Neuronal stem cell (in vitro differentiated cells): ENCODE results near the gene DHX8.
"Not testable (repeated sequence)": the region's sequence is repeated elsewhere in the genome, so short reads cannot be mapped to it uniquely, and the experiment has no call there.

Experiments used
- DNase-seq: peaks from one replicate; pipeline ENCODE4 v3.0.0-alpha.2; 2013; ENCODE audit warnings: low spot score
- H2AFZ ChIP-seq: one replicate; pipeline ENCODE4 v1.6.1; 2013; ENCODE audit warnings: mild to moderate bottlenecking, low read length, inconsistent platforms
- H2AK5ac ChIP-seq: 2 replicates; pipeline ENCODE4 v1.6.1; 2013; ENCODE audit warnings: low read depth, mild to moderate bottlenecking, inconsistent platforms, low read length, moderate library complexity, mixed read lengths
- H2BK120ac ChIP-seq: 2 replicates; pipeline ENCODE4 v1.6.1; 2013; ENCODE audit warnings: low read depth, mild to moderate bottlenecking, inconsistent platforms, low read length, moderate library complexity, mixed read lengths
- H2BK12ac ChIP-seq: one replicate; pipeline ENCODE4 v1.6.1; 2013; ENCODE audit warnings: low read length, inconsistent platforms
- H2BK15ac ChIP-seq: 2 replicates; pipeline ENCODE4 v1.6.1; 2013; ENCODE audit warnings: mild to moderate bottlenecking, low read length, inconsistent platforms, mixed read lengths
- H2BK5ac ChIP-seq: one replicate; pipeline ENCODE4 v1.6.1; 2013; ENCODE audit warnings: inconsistent platforms, mild to moderate bottlenecking, low read length, moderate library complexity
- H3K14ac ChIP-seq: one replicate; pipeline ENCODE4 v1.6.1; 2013; ENCODE audit warnings: low read length, inconsistent platforms
- H3K18ac ChIP-seq: 2 replicates; pipeline ENCODE4 v1.6.1; 2013; ENCODE audit warnings: low read length, inconsistent platforms
- H3K23ac ChIP-seq: 2 replicates; pipeline ENCODE4 v1.6.1; 2013; ENCODE audit warnings: low read depth, mild to moderate bottlenecking, mixed read lengths, low read length, inconsistent platforms; ENCODE audit not compliant: poor library complexity
- H3K27ac ChIP-seq: replicated peaks from 3 replicates; pipeline ENCODE4 v1.5.1; 2013; ENCODE audit warnings: low read length, inconsistent platforms
- H3K27me3 ChIP-seq, 3 experiments: 2 replicates each; pipeline ENCODE4 v1.6.1; 2013; ENCODE audit warnings: low read length in 3 of 3, mild to moderate bottlenecking in 2 of 3, inconsistent platforms in 1 of 3, low read depth in 1 of 3, mixed read lengths in 1 of 3, moderate library complexity in 1 of 3; ENCODE audit not compliant: control insufficient read depth in 3 of 3, insufficient read depth in 3 of 3
- H3K36me3 ChIP-seq, 2 donors: replicated peaks in 1 of 2; 2 replicates each; pipeline ENCODE4 v1.6.1; 2013; ENCODE audit warnings: low read length in 2 of 2; ENCODE audit not compliant: control insufficient read depth in 2 of 2, insufficient read depth in 2 of 2
- H3K4ac ChIP-seq: 2 replicates; pipeline ENCODE4 v1.6.1; 2013; ENCODE audit warnings: inconsistent platforms, mild to moderate bottlenecking, low read length, moderate library complexity
- H3K4me1 ChIP-seq, 2 donors: 1 replicate in 1 of 2; 2 replicates in 1 of 2; pipeline ENCODE4 v1.6.1; 2013; ENCODE audit warnings: low read length in 2 of 2, low read depth in 1 of 2; ENCODE audit not compliant: control insufficient read depth in 2 of 2, insufficient read depth in 1 of 2
- H3K4me2 ChIP-seq: one replicate; pipeline ENCODE4 v1.6.1; 2013; ENCODE audit warnings: mild to moderate bottlenecking, low read length, inconsistent platforms; ENCODE audit not compliant: insufficient read depth, poor library complexity, severe bottlenecking
- H3K4me3 ChIP-seq, 2 donors: 2 replicates each; pipeline ENCODE4 v1.5.1; 2013; ENCODE audit warnings: low read length in 2 of 2, mild to moderate bottlenecking in 2 of 2, inconsistent platforms in 1 of 2, moderate library complexity in 1 of 2
- H3K79me1 ChIP-seq: one replicate; pipeline ENCODE4 v1.6.1; 2013; ENCODE audit warnings: low read depth, mild to moderate bottlenecking, inconsistent platforms, low read length, moderate library complexity
- H3K9ac ChIP-seq: one replicate; pipeline ENCODE4 v1.6.1; 2013; ENCODE audit warnings: mild to moderate bottlenecking, low read depth, low read length, inconsistent platforms; ENCODE audit not compliant: poor library complexity
- H3K9me3 ChIP-seq, 2 donors: replicated peaks in 1 of 2; 2 replicates each; pipeline versions ENCODE3 to v1.6.1; 2013; ENCODE audit warnings: low read length in 2 of 2, mild to moderate bottlenecking in 2 of 2, inconsistent platforms in 1 of 2, low read depth in 1 of 2, mixed read lengths in 1 of 2, moderate library complexity in 1 of 2; ENCODE audit not compliant: control insufficient read depth in 2 of 2, insufficient read depth in 1 of 2
- H4K8ac ChIP-seq: one replicate; pipeline ENCODE4 v1.6.1; 2013; ENCODE audit warnings: low read depth, mild to moderate bottlenecking, inconsistent platforms, low read length, moderate library complexity
- H4K91ac ChIP-seq: one replicate; pipeline ENCODE4 v1.6.1; 2013; ENCODE audit warnings: low read length, low read depth, mild to moderate bottlenecking, inconsistent platforms; ENCODE audit not compliant: poor library complexity
- WGBS, 2 donors: extraction: QIAGEN DNeasy Blood & Tissue Kit; methylation state at CpG; one replicate each; pipeline ENCODE4 v1.1.7; 2013; ENCODE audit warnings: missing lambda C conversion rate in 2 of 2, mixed read lengths in 1 of 2; ENCODE audit not compliant: insufficient read length in 2 of 2, insufficient replicate concordance in 1 of 2; ENCODE audit errors: extremely low coverage in 2 of 2; 5-methylcytosine and 5-hydroxymethylcytosine counted together

DHX8 gene

DNA sequence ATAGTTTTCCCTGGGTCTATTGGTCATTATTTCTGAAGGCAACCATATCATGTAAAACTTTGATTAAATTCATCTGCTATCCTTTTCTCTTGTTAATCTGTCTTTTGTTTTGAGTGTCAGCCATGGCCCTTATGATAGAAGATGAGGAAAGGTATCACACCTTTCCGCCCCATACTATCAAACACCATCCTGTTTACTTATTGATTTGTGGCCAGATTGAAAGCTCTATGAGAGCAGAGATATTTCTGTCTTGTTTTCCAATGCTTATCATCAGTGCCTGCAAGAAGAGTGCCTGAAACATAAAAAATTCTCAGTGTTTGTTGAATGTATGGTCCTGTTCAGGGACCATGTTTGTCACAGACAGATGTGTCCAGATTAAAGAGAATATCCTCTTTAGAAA, 22.6 kb upstream of the DHX8 start:
- Histone ChIP-seq H2AK5ac (no peak overlapping the region), H3K23ac (no peak overlapping the region), H3K14ac (no peak overlapping the region), H2AFZ (no peak overlapping the region), H4K8ac (no peak overlapping the region), H3K27me3 (peaks cover 0 to 14% (median 0%) of the 10 kb centered on the region in 3 experiments), H3K9ac (no peak overlapping the region), H3K27ac (no peak overlapping the region), H3K9me3 (no peaks in the 10 kb centered on the region), H3K18ac (no peak overlapping the region), H3K4me1 (peaks cover 0 to 12% of the 10 kb centered on the region in 2 donors), H2BK120ac (no peak overlapping the region), H3K4me3 (no peak overlapping the region), H3K36me3 (no peaks in the 10 kb centered on the region), H4K91ac (no peak overlapping the region), H3K79me1 (no peaks in the 10 kb centered on the region), H2BK15ac (no peak overlapping the region), H3K4me2 (no peak overlapping the region), H2BK12ac (no peak overlapping the region), H3K4ac (no peak overlapping the region), H2BK5ac (no peak overlapping the region)
- no CpG with 5 or more reads among the region's 1 CpG for WGBS, 2 donors
- DNase-seq: no peak

- not testable (repeated sequence) for H3K18ac ChIP-seq, H3K27ac ChIP-seq, H2BK15ac ChIP-seq, H3K4ac ChIP-seq, H3K9me3 ChIP-seq, H2BK5ac ChIP-seq, H2AK5ac ChIP-seq, H3K79me1 ChIP-seq, H4K8ac ChIP-seq, H2BK12ac ChIP-seq, H3K4me1 ChIP-seq, DNase-seq, H3K4me3 ChIP-seq, H4K91ac ChIP-seq, H3K14ac ChIP-seq, H2AFZ ChIP-seq, H3K23ac ChIP-seq, H2BK120ac ChIP-seq, H3K9ac ChIP-seq, H3K36me3 ChIP-seq, H3K4me2 ChIP-seq
- peaks cover 0 to 10% (median 0%) of the 10 kb centered on the region in 3 experiments for H3K27me3 ChIP-seq
- WGBS, 2 donors: no CpG with 5 or more reads among the region's 4 CpGs
These were observed 21.2 kb upstream of the DHX8 start for GRCh38 chr17:43462569-43462968.

GRCh38 chr17:43463241-43463640, 20.5 kb upstream of the DHX8 start:
- H4K91ac ChIP-seq: no peak overlapping the region
- H2BK120ac ChIP-seq: no peak overlapping the region
- H3K4me2 ChIP-seq: no peak overlapping the region
- DNase-seq: no peak
- no peaks in the 10 kb centered on the region for H3K79me1 ChIP-seq
- H2BK12ac ChIP-seq: no peak overlapping the region
- H3K4me3 ChIP-seq: no peak overlapping the region
- no CpG with 5 or more reads among the region's 4 CpGs for WGBS, 2 donors
- no peak overlapping the region for H3K9ac ChIP-seq
- H3K27me3 ChIP-seq: peaks cover 0 to 8% (median 0%) of the 10 kb centered on the region in 3 experiments
- H3K27ac ChIP-seq: no peak overlapping the region
- H3K14ac ChIP-seq: no peak overlapping the region
- H2AK5ac ChIP-seq: no peak overlapping the region
- no peak overlapping the region for H3K4ac ChIP-seq
- peaks cover 0 to 4% of the 10 kb centered on the region in 2 donors for H3K4me1 ChIP-seq
- no peak overlapping the region for H3K23ac ChIP-seq
- no peak overlapping the region for H4K8ac ChIP-seq
- H3K9me3 ChIP-seq: no peaks in the 10 kb centered on the region
- H2BK5ac ChIP-seq: no peak overlapping the region
- H3K36me3 ChIP-seq: no peaks in the 10 kb centered on the region
- H2AFZ ChIP-seq: no peak overlapping the region
- H3K18ac ChIP-seq: no peak overlapping the region
- no peak overlapping the region for H2BK15ac ChIP-seq

GRCh38 chr17:43464046-43464445, 19.7 kb upstream of the DHX8 start:
- Histone ChIP-seq H2BK15ac (no peak overlapping the region), H2BK12ac (no peak overlapping the region), H3K4me3 (no peak overlapping the region), H3K18ac (no peak overlapping the region), H4K8ac (no peak overlapping the region), H3K23ac (no peak overlapping the region), H3K4me1 (no peaks in the 10 kb centered on the region), H2AK5ac (no peak overlapping the region), H3K27me3 (peaks cover 0 to 4% (median 0%) of the 10 kb centered on the region in 3 experiments), H3K27ac (no peak overlapping the region), H4K91ac (no peak overlapping the region), H3K9me3 (no peaks in the 10 kb centered on the region), H3K36me3 (no peaks in the 10 kb centered on the region), H3K14ac (no peak overlapping the region), H3K4ac (no peak overlapping the region), H2AFZ (no peak overlapping the region), H2BK120ac (no peak overlapping the region), H3K79me1 (no peaks in the 10 kb centered on the region), H3K9ac (no peak overlapping the region), H3K4me2 (no peak overlapping the region), H2BK5ac (no peak overlapping the region)
- no peak for DNase-seq
- WGBS, 2 donors: no CpG with 5 or more reads among the region's 1 CpG
